BLaER1 (cell line): ENCODE measurements around the gene SKAP1.

Experiments used
- H3K27ac ChIP-seq: shearing (Covaris generic); formaldehyde crosslinking; 2 replicates; pipeline ENCODE4 v1.8.1; 2022
- H3K27me3 ChIP-seq: shearing (Covaris generic); formaldehyde crosslinking; 2 replicates; pipeline ENCODE4 v1.8.1; 2022
- H3K36me3 ChIP-seq: shearing (Covaris generic); formaldehyde crosslinking; 2 replicates; pipeline ENCODE4 v1.8.1; 2022
- H3K4me1 ChIP-seq: shearing (Covaris generic); formaldehyde crosslinking; 2 replicates; pipeline ENCODE4 v1.8.1; 2022
- H3K4me2 ChIP-seq: shearing (Covaris generic); formaldehyde crosslinking; 2 replicates; pipeline ENCODE4 v1.8.1; 2022
- H3K4me3 ChIP-seq: shearing (Covaris generic); formaldehyde crosslinking; 2 replicates; pipeline ENCODE4 v1.8.1; 2022
- H3K9ac ChIP-seq: shearing (Covaris generic); formaldehyde crosslinking; 2 replicates; pipeline ENCODE4 v1.8.1; 2022
- H3K9me3 ChIP-seq: shearing (Covaris generic); formaldehyde crosslinking; 2 replicates; pipeline ENCODE4 v1.8.1; 2022
- H4K20me1 ChIP-seq: shearing (Covaris generic); formaldehyde crosslinking; 2 replicates; pipeline ENCODE4 v1.8.1; 2022
- Cebpa-rat ChIP-seq: shearing (Covaris generic); IDR thresholded peaks from 2 replicates; pipeline ENCODE4 v1.8.1; 2022

Gene SKAP1

DNA sequence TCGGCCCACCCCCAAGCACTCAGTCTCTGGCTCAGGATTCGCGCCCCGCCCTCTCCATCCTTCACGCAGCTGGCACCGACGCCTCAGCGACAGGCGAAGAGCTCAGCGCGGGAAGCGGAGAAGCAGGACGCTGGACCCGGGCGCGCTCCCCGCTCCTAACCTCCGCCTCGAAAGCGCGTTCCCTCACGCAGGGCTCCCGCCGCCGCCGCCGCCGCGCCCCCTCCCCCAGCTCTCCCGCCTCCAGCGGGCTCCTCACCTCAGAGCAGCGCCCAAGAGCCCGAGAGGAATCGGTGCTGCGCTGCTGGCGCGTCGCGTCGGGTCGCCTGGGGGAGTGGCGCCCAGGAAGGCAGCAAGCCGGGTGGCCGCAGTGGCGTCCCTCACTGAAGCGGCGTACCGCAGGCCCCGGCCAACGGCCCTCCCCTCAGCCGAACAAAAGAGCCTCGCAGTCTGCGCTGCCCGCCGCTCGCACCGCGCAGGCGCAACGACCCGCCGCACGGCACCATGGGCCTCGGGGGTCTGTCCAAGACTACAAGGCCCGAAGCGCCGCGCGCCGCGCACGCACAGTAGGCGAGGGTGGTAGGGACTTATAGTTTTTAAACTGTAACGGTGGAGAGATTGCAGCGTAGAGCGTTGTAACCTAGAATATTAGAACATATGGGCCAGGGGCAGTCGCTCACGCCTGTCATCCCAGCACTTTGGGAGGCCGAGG, 328.8 kb downstream of the SKAP1 start, which contains the start of gene CBX1:
Gene CBX1 (minus strand): TSS at position 467 of the 709 bp plus-strand sequence. CDS start 24,474 bp downstream, outside the sequence.
- H4K20me1 ChIP-seq = peaks cover 47% of the 10 kb centered on the region
- H3K4me1 ChIP-seq = peaks cover 63% of the 10 kb centered on the region
- H3K27me3 ChIP-seq = no peaks in the 10 kb centered on the region
- TF ChIP-seq Cebpa-rat = no peak
- peak within 1 kb of the TSS; percentile 91 for H3K27ac ChIP-seq
- peak within 1 kb of the TSS; percentile 95 for H3K4me3 ChIP-seq
- peaks cover 11% of the 10 kb centered on the region; the same call in 1 of the 2 replicates for H3K9me3 ChIP-seq
- peak within 1 kb of the TSS; percentile 90 for H3K9ac ChIP-seq
- peak within 1 kb of the TSS; percentile 96 for H3K4me2 ChIP-seq
- peaks cover 18% of the 10 kb centered on the region for H3K36me3 ChIP-seq

DNA sequence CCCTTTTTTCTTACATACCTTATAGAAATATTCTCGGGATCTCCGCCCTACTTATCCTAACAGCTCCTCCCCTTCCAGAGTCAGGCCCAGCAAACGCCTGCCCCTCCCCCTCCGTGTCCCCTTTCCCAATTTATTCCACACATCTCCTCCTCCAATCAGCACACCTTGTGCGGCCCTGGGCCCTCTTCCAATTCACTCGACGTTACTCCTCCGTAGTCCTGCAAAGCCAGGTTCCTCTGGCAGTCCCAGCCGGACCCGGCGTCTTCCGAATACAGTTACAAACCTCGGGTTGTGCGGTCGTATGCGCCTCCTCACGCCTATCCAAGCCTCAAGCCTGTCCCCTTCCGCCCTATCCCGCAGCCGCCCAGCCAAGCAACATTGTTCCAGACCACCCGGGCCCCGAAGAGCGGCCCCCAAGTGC, 329.4 kb downstream of the SKAP1 start:
- Histone ChIP-seq H3K4me2 (peak overlapping the region; percentile 96), H3K4me3 (peak overlapping the region; percentile 95), H3K9ac (peak overlapping the region; percentile 90), H4K20me1 (peaks cover 53% of the 10 kb centered on the region), H3K27me3 (no peaks in the 10 kb centered on the region), H3K4me1 (peaks cover 60% of the 10 kb centered on the region), H3K9me3 (peaks cover 11% of the 10 kb centered on the region; the same call in 1 of the 2 replicates), H3K36me3 (peaks cover 24% of the 10 kb centered on the region), H3K27ac (peak overlapping the region; percentile 91)
- no peak for TF ChIP-seq Cebpa-rat

DNA sequence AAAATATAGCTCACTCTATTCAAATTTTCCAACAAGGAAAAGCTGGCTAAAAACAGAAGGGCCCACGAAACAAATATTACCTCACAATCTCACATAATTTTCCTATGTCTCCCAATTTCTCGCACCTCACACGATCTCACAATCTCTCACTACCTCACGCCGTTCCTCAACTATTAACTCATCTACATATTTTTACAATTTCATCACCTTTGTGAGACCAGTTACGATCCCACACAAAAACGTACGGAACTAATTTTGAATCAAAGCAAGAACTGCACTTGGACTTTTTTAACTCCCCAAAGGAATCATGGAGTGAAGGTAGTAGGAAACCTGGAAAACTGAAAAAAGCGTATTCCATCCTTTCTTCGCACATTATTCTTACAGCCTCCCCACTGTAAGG, 329.9 kb downstream of the SKAP1 start:
- peak overlapping the region; percentile 90 for H3K9ac ChIP-seq
- H3K4me1 ChIP-seq = peaks cover 60% of the 10 kb centered on the region
- no peak for TF ChIP-seq Cebpa-rat
- peak overlapping the region; percentile 91; the same call in 1 of the 2 replicates for H3K27ac ChIP-seq
- H3K36me3 ChIP-seq = peaks cover 29% of the 10 kb centered on the region
- H3K27me3 ChIP-seq = no peaks in the 10 kb centered on the region
- peaks cover 57% of the 10 kb centered on the region for H4K20me1 ChIP-seq
- peaks cover 11% of the 10 kb centered on the region; the same call in 1 of the 2 replicates for H3K9me3 ChIP-seq
- H3K4me2 ChIP-seq = peak overlapping the region; percentile 96
- peak overlapping the region; percentile 95 for H3K4me3 ChIP-seq

DNA sequence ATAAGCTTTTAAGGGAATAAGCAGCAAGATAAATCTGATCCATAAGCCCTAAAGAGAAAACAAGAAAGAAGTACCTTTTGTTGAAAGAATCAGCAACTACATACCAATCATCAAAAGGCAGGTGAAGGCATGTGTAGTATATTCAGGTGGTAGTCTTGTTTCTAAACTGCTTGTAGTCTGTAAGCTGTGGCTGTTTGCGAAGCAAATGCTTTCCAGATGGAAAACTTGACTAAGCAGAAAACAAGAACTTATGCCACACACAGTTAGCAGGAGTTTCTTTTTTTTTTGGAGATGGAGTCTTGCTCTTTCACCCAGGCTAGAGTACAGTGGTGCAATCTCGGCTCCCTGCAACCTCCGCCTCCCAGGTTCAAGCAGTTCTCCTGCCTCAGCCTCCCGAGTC, 334.4 kb downstream of the SKAP1 start:
- Histone ChIP-seq H3K27ac (no peak overlapping the region), H3K9me3 (no peaks in the 10 kb centered on the region), H4K20me1 (peaks cover 100% of the 10 kb centered on the region), H3K4me3 (no peak overlapping the region), H3K4me2 (no peak overlapping the region), H3K9ac (no peak overlapping the region), H3K36me3 (peaks cover 74% of the 10 kb centered on the region), H3K4me1 (peaks cover 34% of the 10 kb centered on the region), H3K27me3 (no peaks in the 10 kb centered on the region)
- no peak for TF ChIP-seq Cebpa-rat

DNA sequence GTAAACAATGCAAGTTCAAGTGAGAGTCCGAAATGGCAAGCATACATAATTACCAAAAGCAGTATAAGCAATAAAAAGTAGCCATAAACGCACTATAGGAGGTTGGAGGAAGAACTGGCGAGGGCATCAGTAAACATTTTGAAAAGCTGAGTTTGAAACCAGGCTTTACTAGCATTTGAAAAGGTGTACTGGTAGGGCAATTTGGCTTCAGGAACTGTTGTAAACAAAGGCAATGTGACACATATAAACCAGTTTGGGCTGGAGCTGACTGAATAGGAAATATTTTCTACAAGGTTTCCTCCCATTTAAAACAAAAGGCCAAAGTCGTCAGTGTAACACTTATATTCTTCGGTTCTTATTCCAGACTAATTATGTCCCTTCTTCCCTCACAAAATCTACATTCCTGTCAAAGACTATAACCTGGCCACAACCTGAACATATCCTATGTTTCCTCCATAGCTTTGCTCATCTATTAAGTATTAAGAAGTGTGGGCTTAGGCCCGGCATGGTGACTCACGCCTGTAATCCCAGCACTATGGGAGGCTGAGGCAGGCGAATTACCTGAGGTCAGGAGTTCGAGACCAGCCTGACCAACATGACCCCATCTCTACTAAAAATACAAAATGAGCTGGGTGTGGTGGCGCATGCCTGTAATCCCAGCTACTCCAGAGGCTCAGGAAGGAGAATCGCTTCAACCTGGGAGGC, 336.5 kb downstream of the SKAP1 start:
- peaks cover 100% of the 10 kb centered on the region for H4K20me1 ChIP-seq
- H3K27me3 ChIP-seq = no peaks in the 10 kb centered on the region
- H3K27ac ChIP-seq = no peak overlapping the region
- H3K4me1 ChIP-seq = peaks cover 18% of the 10 kb centered on the region
- no peak overlapping the region for H3K4me3 ChIP-seq
- H3K36me3 ChIP-seq = peaks cover 93% of the 10 kb centered on the region
- no peak overlapping the region for H3K9ac ChIP-seq
- H3K9me3 ChIP-seq = no peaks in the 10 kb centered on the region
- H3K4me2 ChIP-seq = no peak overlapping the region
- TF ChIP-seq Cebpa-rat = no peak

DNA sequence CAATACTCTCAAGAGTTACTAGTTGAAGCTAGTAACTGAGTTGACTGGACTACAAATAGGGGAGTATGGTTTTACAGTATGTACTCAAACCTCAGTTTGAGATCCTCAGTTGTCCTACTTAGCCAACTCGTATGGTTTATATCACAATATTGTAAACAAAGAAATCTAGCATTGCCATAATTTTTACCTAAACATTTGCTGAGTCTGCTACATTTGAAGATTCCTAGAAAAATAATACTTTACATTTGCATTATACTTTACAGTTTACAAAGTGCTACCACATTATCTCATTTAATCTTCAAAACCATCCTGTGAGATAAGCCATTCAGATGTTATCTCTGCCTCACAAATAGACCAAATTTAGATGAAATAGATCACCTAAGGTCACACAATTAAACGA, 345.1 kb downstream of the SKAP1 start:
- TF ChIP-seq Cebpa-rat = no peak
- H3K9ac ChIP-seq = no peak overlapping the region
- H3K4me3 ChIP-seq = no peak overlapping the region
- H3K9me3 ChIP-seq = no peaks in the 10 kb centered on the region
- no peak overlapping the region for H3K4me2 ChIP-seq
- no peak overlapping the region for H3K27ac ChIP-seq
- H3K4me1 ChIP-seq = peaks cover 15% of the 10 kb centered on the region
- H3K27me3 ChIP-seq = no peaks in the 10 kb centered on the region
- H4K20me1 ChIP-seq = peaks cover 99% of the 10 kb centered on the region
- peaks cover 44% of the 10 kb centered on the region for H3K36me3 ChIP-seq
